Activated CD8-positive, alpha-beta memory T cell treated with anti-CD3 and anti-CD28 coated beads, Interleukin-2, amount 50 U/mL, for 24 hours (primary cell): ENCODE results near the gene C22orf31.

Experiments
- DNase-seq: peaks from one replicate; pipeline ENCODE4 v3.0.0-alpha.2; 2020; ENCODE audit errors: extremely low read depth

Gene C22orf31

DNA sequence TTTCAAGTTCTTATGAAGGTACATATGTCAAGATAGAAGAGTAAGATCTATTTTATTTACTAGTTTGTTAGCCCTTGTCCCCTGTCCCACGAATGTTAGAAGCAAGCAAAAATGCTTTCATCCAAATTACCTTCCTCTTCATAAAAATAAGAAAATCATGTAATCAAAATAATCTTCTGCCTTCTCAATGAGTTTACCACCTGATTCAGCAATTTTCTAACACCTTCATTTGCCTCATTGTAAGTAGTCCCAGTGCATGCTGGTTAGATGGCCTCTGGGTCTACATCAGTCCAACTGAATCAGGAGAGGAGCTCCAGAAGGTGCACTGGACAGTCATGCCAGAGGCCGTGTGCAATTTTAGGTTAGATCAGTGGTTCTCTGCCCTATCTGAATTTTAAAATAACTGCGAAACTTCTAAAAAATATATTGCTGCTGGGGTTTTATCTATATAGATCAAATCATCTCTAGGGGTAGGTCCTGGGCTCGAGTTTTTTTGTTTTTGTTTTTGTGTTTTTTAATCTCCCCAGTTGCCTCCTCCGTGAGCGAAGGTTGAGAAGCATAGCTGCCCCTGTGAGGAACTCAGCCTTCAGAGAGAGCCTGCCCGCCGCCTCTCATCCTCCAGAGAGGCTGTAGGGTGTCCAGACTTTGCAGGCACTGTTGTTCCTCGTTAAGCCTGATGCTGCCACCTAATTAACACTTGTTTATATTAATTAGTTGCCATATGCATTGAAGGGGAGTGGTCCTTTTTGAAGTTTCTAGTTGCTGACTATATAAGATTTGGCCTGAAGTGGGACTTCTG lies 32.2 kb downstream of the C22orf31 start:
- DNase-seq, result no peak

DNA sequence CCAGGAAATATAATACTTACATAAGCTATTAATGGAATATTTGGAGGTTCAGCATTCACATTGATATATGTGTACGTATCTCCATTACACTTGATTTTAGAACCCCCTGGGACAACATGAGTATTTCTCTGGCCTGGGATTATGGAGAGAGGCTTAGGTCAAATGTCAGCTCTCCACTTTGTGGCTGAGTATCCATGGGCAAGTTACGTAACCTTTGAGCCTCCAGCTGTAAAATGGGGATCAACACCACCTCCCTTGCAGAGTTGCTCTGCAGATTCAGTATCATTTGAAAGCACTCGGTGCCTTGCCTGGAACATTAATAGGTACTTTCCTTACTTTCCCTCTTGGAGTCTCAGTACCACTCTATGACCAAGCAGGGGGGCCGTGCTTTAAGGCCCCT lies 33.2 kb downstream of the C22orf31 start:
- DNase-seq, result no peak

DNA sequence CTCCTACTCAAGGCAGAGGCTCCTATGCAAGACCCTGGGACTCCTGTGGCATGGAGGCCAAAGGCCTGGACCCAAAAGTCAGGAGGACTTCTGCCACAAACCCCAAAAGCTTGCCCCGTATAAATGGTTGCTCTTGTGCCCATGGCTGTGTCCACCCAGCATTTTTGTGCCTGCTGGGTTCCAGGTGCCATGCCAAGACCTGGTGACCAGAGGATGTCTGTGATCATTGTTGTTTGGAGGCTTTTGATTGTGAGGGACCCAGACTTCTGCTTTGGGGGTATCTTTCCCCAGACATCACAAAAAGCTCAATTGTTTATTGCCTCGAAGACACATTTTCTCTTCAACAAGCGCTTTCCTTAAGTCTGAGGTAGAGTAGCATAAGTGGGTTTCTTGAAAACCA lies 35.1 kb downstream of the C22orf31 start:
- no peak for DNase-seq

DNA sequence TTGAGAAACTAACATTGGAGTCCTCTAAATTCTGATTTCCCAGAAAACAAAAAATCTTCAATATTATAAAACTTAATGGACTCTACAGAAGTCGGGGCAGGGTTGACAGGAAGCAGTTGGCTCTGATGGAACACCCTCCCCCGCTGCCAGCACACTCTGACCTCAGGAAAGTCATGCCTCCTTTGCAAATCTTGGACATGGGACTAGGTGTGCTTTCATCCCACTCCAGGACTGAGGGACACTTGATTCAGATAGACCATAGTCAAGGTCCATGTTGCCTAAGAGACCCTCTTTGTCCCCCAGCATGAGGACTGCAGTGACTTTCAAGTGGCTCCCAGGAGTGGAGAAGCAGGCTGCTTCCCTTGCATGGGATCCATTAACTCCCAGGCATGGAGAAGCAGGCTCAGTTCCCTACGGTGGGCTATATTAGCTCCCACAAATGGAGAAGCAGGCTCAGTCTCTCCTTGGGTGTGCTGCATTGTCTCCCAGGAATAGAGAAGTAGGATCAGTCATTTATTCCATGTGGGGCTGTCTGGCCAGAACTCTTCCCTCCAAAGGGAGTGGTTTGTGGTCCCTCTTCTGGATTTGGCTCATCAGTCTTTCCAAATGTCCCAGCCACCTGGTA lies 38.3 kb downstream of the C22orf31 start:
- no peak for DNase-seq

DNA sequence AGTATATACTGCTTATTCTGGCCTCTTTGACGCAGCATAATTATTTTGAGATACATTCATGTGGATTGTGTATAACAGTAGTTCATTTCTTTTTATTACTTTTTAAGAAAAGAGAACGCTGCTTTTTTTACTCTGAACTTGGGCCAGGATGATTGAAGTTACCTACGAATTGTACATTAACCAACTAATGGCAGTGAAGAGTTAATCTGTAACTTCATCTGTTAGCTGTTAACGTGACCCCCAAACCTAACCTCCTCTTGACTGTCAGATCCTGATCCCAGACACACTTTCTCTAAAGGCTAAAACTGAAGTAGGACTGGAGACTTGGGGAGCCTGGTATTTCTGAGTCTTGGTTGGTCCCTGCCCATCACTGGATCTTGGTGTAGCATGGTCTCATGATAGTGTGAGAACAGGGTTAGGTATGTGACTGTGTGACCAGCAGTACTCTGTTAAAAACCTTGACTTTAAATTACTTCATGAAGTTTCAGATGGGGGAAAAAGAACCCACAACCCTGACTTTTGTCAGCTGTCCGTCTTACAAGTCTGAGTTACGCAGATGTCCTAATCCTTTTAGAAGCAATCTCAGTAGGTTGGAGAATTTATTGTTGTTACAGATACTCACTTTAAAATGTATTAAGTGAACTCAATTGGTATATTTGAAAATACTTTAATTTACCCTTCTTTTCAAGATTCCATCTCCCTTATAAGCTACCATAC lies 39.4 kb downstream of the C22orf31 start:
- no peak for DNase-seq

DNA sequence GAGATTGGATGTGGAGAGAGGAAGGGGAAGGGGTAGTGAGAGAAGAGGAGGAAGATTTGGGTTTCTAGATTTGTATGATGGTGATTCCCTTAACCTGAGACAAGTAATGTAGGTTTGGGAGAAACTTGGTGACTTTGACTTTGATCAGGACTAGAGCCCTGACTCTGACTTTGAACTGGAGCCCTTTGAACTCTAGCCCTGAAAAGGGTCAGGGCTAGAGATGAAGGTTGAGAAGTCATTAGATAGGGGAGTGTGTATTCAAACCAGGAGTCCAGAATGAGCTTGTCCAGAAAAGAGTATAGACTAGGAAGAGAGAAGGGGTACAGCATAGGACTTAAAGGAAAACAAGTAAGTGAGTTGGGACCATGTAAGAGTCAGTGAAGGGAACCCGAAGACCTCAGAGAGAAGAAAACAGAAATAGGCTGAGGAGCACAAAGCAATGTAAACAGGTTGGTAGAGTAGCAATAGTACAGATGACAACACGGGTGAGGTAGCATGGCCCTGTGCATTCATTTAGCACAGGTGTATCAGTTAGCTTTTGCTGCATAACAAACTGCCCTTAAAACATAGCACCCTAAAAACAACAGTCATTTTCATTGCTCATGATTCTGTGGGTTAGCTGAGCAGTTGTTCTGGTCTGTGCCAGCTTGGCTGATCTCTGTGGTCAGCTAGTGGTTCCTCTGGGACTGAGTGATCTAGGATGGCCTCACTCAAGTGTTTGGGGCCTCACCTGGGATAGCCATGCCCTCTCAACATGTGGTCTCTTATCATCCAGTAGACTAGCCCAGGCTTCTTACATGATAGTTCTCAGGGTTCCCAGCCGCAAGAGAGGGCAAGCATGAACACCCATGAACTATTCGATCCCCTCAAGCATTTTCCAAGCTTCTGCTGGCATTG lies 43.1 kb downstream of the C22orf31 start:
- DNase-seq, result no peak

DNA sequence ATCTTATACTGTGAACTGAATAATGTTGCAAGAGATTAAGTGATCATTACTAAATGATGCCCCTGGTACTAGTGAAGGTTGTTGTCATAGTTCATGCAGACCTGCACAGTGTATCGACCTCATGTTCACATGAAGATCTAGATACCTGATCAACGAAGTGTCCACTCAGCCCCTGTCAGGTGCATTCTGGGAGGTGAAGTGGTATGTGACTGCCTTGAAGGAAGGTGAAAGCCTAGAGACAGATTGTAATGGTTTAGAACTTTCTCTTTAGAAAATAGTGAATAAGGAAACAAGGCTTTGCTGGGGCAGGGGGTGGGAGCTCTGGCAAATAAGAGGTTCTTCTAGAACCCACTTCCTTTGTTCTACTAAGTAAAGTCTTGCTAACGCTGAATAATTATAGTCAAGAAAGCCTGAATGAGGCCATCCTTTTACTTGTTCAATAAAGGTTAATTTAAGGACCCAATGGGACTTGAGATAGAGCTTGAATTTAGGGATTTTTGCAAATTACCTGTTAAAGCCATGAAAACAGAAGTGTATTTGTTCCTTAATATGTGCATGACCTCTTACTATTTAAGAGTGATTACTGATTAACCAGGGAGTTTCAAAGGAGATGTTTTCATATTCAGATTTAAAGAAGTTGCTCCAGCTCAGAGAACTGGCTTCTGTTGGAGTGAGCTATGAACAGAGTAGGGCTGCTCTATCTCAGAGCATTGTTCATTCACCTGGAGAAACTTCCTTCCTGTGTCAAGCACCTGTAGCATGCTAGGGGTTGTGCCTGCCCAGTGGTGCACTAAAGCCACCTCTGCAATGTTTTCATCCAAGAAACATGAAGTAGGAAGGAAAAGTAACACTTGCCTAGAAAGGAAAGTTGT lies 45.3 kb downstream of the C22orf31 start:
- DNase-seq, result no peak

DNA sequence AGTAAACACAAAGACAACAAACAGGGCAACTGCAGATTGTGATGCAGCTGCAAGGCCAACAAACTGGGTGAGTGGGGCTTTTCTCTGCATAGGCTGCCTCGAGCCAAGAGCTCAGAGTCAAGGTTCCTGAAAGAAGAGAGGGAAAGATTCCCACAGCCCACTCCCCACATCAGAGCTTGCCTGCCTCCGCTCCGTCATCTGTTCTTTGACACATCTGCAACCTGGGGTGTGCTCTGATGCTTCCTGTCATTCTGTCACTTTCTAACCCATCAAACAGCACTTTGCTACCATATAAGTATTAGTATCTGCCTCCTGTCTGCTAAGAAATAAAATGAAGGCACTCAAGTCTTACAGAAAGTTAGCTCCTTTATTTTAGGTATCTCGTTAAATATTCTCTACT lies 46.9 kb downstream of the C22orf31 start:
- no peak for DNase-seq

DNA sequence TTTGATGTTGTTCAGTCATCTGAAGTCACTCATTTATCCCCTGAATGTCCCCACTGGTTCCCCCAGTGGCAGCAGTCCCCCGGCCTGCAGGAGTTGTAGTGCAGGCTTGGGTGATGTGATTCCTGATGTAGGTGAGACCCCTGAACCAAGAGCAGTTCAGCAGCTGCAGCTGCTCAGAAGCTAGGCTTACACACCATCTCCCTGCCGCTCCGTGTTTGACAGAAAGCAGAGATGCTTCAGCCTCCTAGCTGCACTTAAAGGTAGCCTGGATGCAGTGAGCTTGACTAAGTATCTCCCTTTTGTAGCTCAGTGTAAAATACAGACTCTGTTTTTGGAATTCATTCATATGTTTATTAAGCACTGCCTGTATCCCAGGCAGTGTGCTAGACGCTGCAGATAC lies 47.3 kb downstream of the C22orf31 start:
- no peak for DNase-seq

DNA sequence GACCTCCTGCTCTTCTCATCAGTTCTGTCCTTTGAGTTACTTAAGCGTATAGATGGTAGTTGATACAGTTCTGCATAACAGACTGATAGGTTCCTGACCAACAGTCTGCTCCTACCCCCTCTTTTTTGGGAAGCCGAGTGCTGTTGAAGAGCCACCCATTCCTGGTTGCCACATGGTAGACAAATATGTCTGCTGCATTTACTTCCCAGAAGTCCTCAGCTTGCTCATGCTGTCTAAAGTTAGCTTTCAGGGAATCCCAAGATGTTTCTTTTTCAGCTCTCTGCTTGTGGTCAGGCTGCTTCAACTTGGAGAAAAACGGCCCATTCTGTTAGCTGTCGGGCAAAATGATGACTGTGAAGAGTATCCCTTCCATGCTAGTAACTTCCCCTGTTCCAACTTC lies 48.7 kb downstream of the C22orf31 start:
- DNase-seq, result no peak

DNA sequence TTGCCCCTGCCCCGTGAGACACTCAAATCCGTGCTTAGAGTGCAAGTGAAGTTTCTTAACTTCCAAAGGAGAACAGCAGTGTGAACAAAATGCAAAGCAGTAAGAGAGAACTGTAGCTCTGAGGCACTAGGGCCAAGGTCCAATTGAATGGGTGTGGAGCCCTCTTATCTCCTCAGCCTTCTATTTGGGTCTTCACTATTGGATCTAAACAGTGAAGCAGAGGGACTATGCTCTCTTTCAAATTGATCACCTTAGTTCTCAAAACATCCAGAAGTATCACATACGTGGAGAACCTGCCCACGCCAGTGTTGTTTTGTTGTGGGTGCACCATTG lies 49.6 kb downstream of the C22orf31 start:
- DNase-seq, result no peak

DNA sequence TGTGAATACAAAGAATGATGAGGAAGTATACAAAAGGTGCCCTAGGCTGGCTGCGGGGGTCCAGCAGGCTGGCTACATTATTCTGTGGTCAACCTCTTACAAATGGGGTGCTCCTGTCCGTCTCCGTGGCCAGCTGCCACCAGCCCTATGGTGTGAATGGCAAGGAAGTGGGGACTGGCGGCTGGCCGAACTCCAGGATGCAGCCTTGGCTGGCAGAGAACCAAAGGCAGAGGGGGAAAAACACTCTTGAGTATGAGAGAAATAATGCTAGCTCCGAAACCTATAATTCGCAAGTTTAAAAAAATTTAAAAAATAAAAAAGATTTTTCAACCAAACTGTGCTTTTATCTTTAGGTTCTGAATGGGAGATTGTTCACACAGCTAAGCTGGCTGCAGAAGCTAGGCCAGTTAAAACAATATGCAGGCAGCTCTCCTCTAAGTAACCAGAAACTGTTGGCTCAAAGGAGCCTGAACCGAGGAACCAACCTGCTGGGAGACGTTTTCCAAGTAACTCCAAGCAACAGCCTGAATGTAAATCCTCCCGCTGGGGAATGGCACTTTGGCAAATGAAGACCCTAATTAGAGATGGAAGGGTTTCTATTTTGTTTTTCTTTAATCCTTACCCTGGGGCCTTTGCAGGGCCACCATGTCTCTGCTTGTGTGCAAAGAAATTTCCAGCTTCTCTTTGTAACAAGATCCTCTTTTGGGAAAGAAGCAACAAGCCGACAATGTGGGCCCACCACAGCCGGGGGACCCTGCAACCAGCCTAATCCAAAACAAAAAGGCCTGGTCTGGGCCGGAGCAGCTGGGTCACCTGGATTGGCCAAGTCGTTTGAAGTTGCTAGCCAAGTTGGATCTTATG lies 50.2 kb downstream of the C22orf31 start:
- no peak for DNase-seq

DNA sequence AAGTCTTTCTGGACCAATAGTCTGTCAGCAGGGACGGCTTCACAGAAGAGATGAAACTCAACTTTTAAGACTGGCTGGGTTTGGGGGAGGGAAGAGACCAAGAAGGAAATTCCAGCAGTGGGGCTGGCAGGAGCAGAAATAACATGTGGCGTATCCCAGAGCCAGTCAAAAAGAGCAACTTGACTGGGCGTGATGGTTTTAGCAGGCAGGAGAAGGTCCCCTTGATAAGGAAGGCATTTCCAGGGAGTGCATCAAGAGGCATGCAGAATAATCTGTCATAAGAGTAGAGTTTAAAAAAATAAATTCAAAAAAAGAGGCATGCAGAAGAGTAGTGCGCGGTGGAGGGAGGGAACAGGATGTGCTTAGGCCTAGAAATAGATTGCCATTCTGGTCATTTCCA lies 52.5 kb downstream of the C22orf31 start:
- no peak for DNase-seq
